ENCODE results near the gene MTFR1L. TPM values are rescaled to one million over a fixed set of nuclear protein-coding genes. Genes with fewer than 3 reads are reported as not detected.

The MTFR1L gene
- polyA plus RNA-seq, 3 donors = 67.3 to 73.5 (median 69.9) TPM

GRCh38 chr1:25872713-25873112, 53.0 kb downstream of the MTFR1L start:
- H3K9me3 Mint-ChIP-seq = peaks cover 0 to 2% (median 0%) of the 10 kb centered on the region in 7 donors
- Histone ChIP-seq H3K4me2 (replicated peaks; ENCODE audit: extremely low read depth, low read length, poor library complexity, severe bottlenecking) (no peak overlapping the region), H3K9me3 (replicated peaks in 1 of 2; ENCODE audit: control insufficient read depth in 1 of 2, insufficient read depth in 1 of 2, low read length in 2 of 2) (no peaks in the 10 kb centered on the region), H4K20me1 (ENCODE audit: insufficient read depth, low read length) (no peaks in the 10 kb centered on the region), H3K36me3 (replicated peaks in 1 of 2; ENCODE audit: control insufficient read depth in 1 of 2, insufficient read depth in 2 of 2, low read length in 2 of 2) (peaks cover 0 to 11% of the 10 kb centered on the region in 2 donors), H3K79me2 (ENCODE audit: insufficient read depth, low read length) (peaks cover 8% of the 10 kb centered on the region), H2AFZ (ENCODE audit: insufficient read depth, low read depth, low read length, poor library complexity, severe bottlenecking) (no peak overlapping the region), H3K4me1 (ENCODE audit: control insufficient read depth in 1 of 2, insufficient read depth in 2 of 2, low read length in 2 of 2) (peaks cover 56 to 63% of the 10 kb centered on the region in 2 donors), H3K27me3 (ENCODE audit: control insufficient read depth in 2 of 2, insufficient read depth in 2 of 2, low read length in 2 of 2) (no peaks in the 10 kb centered on the region), H3K9ac (ENCODE audit: insufficient read depth, low read length, poor library complexity, severe bottlenecking) (no peak overlapping the region), H3K4me3 (replicated peaks in 1 of 3; ENCODE audit: low read depth in 2 of 3, low read length in 3 of 3) (no peak overlapping the region), H3K27ac (ENCODE audit: low read depth in 1 of 2, low read length in 2 of 2) (no peak overlapping the region)
- no CpG with 5 or more reads among the region's 2 CpGs for WGBS (ENCODE audit: insufficient coverage)
- intact Hi-C loops (cut with micrococcal nuclease) = no loop called here
- DNase-seq = peak in 2 of 3 donors; percentile 16 to 34
- no peak overlapping the region for H3K4me3 Mint-ChIP-seq
- H3K4me1 Mint-ChIP-seq = peaks cover 62% of the 10 kb centered on the region
- no peak overlapping the region for H3K27ac Mint-ChIP-seq
- peaks cover 2 to 8% (median 4%) of the 10 kb centered on the region in 3 donors for H3K27me3 Mint-ChIP-seq (ENCODE audit: low read depth in 3 of 3)
- peaks cover 6 to 20% of the 10 kb centered on the region in 2 donors for H3K36me3 Mint-ChIP-seq
- TF ChIP-seq, protein P1, sequence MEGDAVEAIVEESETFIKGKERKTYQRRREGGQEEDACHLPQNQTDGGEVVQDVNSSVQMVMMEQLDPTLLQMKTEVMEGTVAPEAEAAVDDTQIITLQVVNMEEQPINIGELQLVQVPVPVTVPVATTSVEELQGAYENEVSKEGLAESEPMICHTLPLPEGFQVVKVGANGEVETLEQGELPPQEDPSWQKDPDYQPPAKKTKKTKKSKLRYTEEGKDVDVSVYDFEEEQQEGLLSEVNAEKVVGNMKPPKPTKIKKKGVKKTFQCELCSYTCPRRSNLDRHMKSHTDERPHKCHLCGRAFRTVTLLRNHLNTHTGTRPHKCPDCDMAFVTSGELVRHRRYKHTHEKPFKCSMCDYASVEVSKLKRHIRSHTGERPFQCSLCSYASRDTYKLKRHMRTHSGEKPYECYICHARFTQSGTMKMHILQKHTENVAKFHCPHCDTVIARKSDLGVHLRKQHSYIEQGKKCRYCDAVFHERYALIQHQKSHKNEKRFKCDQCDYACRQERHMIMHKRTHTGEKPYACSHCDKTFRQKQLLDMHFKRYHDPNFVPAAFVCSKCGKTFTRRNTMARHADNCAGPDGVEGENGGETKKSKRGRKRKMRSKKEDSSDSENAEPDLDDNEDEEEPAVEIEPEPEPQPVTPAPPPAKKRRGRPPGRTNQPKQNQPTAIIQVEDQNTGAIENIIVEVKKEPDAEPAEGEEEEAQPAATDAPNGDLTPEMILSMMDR (IDR thresholded peaks at IDR 0.05) = no peak

DNA sequence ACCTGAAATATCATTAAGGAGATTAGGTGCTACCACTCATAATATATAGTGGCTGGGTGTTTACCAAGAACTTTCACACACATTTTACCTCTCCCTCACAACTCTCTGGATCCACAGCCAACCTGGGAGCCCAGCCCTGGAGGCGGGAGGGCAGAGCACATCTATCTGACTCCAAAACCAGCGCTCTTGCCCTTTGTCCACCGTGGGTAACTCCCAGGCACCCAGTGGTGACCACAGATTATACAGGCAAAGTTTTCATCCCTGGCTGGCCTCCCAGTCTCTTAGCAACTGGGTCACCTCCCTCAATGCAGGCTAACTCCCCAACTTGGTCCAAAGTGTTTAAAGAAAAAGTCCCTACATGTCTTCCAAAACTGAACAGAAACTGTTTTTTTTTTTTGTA, 53.4 kb downstream of the MTFR1L start:
- WGBS (ENCODE audit: insufficient coverage) = 84% methylated on average over 3 of the region's 3 CpGs
- Histone ChIP-seq H3K4me3 (replicated peaks in 1 of 3; ENCODE audit: low read depth in 2 of 3, low read length in 3 of 3) (no peak overlapping the region), H3K27ac (ENCODE audit: low read depth in 1 of 2, low read length in 2 of 2) (no peak overlapping the region), H3K27me3 (ENCODE audit: control insufficient read depth in 2 of 2, insufficient read depth in 2 of 2, low read length in 2 of 2) (no peaks in the 10 kb centered on the region), H3K36me3 (replicated peaks in 1 of 2; ENCODE audit: control insufficient read depth in 1 of 2, insufficient read depth in 2 of 2, low read length in 2 of 2) (peaks cover 0 to 11% of the 10 kb centered on the region in 2 donors), H3K79me2 (ENCODE audit: insufficient read depth, low read length) (peaks cover 8% of the 10 kb centered on the region), H3K4me1 (ENCODE audit: control insufficient read depth in 1 of 2, insufficient read depth in 2 of 2, low read length in 2 of 2) (peaks cover 56 to 63% of the 10 kb centered on the region in 2 donors), H3K9ac (ENCODE audit: insufficient read depth, low read length, poor library complexity, severe bottlenecking) (no peak overlapping the region), H2AFZ (ENCODE audit: insufficient read depth, low read depth, low read length, poor library complexity, severe bottlenecking) (no peak overlapping the region), H4K20me1 (ENCODE audit: insufficient read depth, low read length) (no peaks in the 10 kb centered on the region), H3K4me2 (replicated peaks; ENCODE audit: extremely low read depth, low read length, poor library complexity, severe bottlenecking) (no peak overlapping the region), H3K9me3 (replicated peaks in 1 of 2; ENCODE audit: control insufficient read depth in 1 of 2, insufficient read depth in 1 of 2, low read length in 2 of 2) (no peaks in the 10 kb centered on the region)
- Mint-ChIP-seq H3K27ac (peak overlapping the region in 1 of 7 donors; percentile 50), H3K36me3 (peaks cover 6 to 20% of the 10 kb centered on the region in 2 donors), H3K4me1 (peaks cover 59% of the 10 kb centered on the region), H3K27me3 (ENCODE audit: low read depth in 3 of 3) (peaks cover 2 to 8% (median 4%) of the 10 kb centered on the region in 3 donors), H3K4me3 (no peak overlapping the region), H3K9me3 (peaks cover 0 to 2% (median 0%) of the 10 kb centered on the region in 7 donors)
- TF ChIP-seq, protein P1 (IDR thresholded peaks at IDR 0.05) = no peak
- intact Hi-C loops (cut with micrococcal nuclease) = no loop called here
- no peak for DNase-seq
